HepG2 (cell line): ENCODE data around the gene WDR45B.

ENCODE experiments used
- CHD4 ChIP-seq: fragments of 200-600 bp; sonication (generic); IDR thresholded peaks from 2 replicates; pipeline ENCODE4 v1.7.0; 2017; ENCODE audit warnings: mild to moderate bottlenecking, low read length, borderline replicate concordance
- MAFG ChIP-seq: sonication (generic); formaldehyde crosslinking; IDR thresholded peaks from 2 replicates; pipeline ENCODE4 v1.5.1; 2020; ENCODE audit warnings: mild to moderate bottlenecking, missing genetic modification reagents
- POLR2AphosphoS5 ChIP-seq: IDR thresholded peaks from 2 replicates; pipeline ENCODE4 v1.6.1; 2012; ENCODE audit warnings: low read depth, low read length
- ZNF431 ChIP-seq: sonication (generic); formaldehyde crosslinking; IDR thresholded peaks from 2 replicates; pipeline ENCODE4 v1.9.0; 2022; ENCODE audit warnings: missing genetic modification reagents, low read depth, mild to moderate bottlenecking, borderline replicate concordance
- TF ChIP-seq, protein P1 (sequence below): IDR thresholded peaks from 2 replicates; pipeline ENCODE4 v1.6.1; 2016; ENCODE audit warnings: low read depth, borderline replicate concordance

DNA sequence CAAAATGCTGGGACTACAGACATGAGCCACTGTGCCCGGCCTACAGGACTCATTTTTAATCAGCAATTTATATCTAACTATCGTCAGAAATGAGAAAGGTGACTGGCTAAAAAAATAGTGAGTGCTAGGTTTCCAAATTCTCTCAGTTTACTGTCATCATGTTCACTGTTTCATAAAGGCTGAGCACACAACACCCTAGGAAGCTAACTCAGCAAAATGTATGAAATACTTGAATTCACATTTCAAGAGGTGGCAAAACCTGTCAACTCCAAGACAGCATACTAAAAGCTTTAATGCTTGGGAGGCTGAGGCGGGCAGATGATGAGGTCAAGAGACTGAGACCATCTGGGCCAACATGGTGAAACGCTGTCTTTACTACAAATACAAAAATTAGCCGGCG lies 16.7 kb downstream of the WDR45B start:
- TF ChIP-seq CHD4 (no peak), ZNF431 (CRISPR knock-in tag) (no peak), POLR2AphosphoS5 (no peak), MAFG (CRISPR knock-in tag) (no peak)
- TF ChIP-seq, protein P1, sequence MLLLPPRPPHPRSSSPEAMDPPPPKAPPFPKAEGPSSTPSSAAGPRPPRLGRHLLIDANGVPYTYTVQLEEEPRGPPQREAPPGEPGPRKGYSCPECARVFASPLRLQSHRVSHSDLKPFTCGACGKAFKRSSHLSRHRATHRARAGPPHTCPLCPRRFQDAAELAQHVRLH (CRISPR knock-in tag): no peak
